HG03095 (cell line): Measurements from ENCODE around the gene PDILT.

Experiments used
- ATAC-seq: cut with Tn5 transposase; IDR thresholded peaks from one replicate; pipeline ENCODE4 v1.9.1; 2021; ENCODE audit warnings: moderate library complexity; ENCODE audit not compliant: unreplicated experiment

The PDILT gene

GRCh38 chr16:20409398-20410120 is 5.0 kb upstream of the PDILT start, which contains the start of gene ACSM5:
ACSM5 (plus strand) TSS chr16:20409534; CDS start chr16:20411485, 1,951 bp downstream.
- peak; percentile 50 for ATAC-seq

- no peak for ATAC-seq
Measured at GRCh38 chr16:20402651-20403050, 1.9 kb downstream of the PDILT start.

GRCh38 chr16:20401475-20402016 is 3.0 kb downstream of the PDILT start:
- no peak for ATAC-seq

- no peak for ATAC-seq
Measured at GRCh38 chr16:20401066-20401465, 3.5 kb downstream of the PDILT start.

GRCh38 chr16:20399185-20399584 is 5.4 kb downstream of the PDILT start:
- no peak for ATAC-seq

- ATAC-seq = no peak
Measured at GRCh38 chr16:20398603-20399002, 5.9 kb downstream of the PDILT start.

GRCh38 chr16:20397468-20398074 is 7.0 kb downstream of the PDILT start:
- no peak for ATAC-seq

- ATAC-seq = no peak
Measured at GRCh38 chr16:20396846-20397467, 7.6 kb downstream of the PDILT start.

GRCh38 chr16:20395946-20396345 is 8.6 kb downstream of the PDILT start:
- no peak for ATAC-seq

- ATAC-seq = no peak
Measured at GRCh38 chr16:20393801-20394577, 10.5 kb downstream of the PDILT start.

- no peak for ATAC-seq
Measured at GRCh38 chr16:20391045-20391444, 13.5 kb downstream of the PDILT start.

GRCh38 chr16:20388854-20389253 is 15.7 kb downstream of the PDILT start:
- ATAC-seq = no peak

GRCh38 chr16:20387978-20388377 is 16.6 kb downstream of the PDILT start:
- ATAC-seq = no peak

GRCh38 chr16:20385844-20386832 is 18.4 kb downstream of the PDILT start:
- no peak for ATAC-seq

- no peak for ATAC-seq
Measured at GRCh38 chr16:20383106-20384029, 21.2 kb downstream of the PDILT start.

GRCh38 chr16:20382202-20382948 is 22.2 kb downstream of the PDILT start:
- ATAC-seq = no peak

- no peak for ATAC-seq
Measured at GRCh38 chr16:20380782-20381181, 23.8 kb downstream of the PDILT start.

- ATAC-seq = no peak
Measured at GRCh38 chr16:20377181-20377580, 27.4 kb downstream of the PDILT start.
